Tibial nerve (tissue), 4 donors: Measurements from ENCODE around the gene RAD51D.

ENCODE experiments used
- EP300 ChIP-seq, 2 donors: sonication (generic); formaldehyde crosslinking; IDR thresholded peaks; one replicate each; pipeline ENCODE4 v1.6.1; 2017; ENCODE audit warnings: antibody characterized with exemption in 2 of 2, mild to moderate bottlenecking in 1 of 2
- TF ChIP-seq, protein P1 (sequence below), 5 experiments: fragments of 200-600 bp in 3 of 5; fragments of 450-650 bp in 2 of 5; sonication (generic) in 3 of 5; IDR thresholded peaks; one replicate each; pipeline ENCODE4 v1.5.1; 2016 to 2019; ENCODE audit warnings: antibody characterized with exemption in 5 of 5, mild to moderate bottlenecking in 3 of 5, moderate library complexity in 2 of 5

DNA sequence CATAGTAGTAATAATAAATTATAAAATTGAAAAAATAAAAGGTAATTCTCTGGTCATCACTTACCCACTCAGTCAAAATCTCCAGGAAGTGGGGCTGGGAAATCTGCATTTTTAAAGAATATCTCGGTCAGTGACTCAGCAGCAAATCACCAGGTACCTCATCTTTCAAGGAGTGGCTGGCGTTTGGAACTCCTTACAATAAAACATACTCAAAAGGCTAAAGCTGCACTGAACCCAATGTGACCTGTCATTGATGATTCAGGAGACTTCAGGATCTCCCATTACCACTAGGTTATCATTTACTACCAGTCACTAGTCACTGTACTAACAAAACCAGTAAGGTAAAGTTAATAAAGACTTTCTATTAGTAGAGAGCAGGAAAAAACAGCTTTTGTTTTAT is 34.7 kb downstream of the RAD51D start:
- TF ChIP-seq, protein P1, sequence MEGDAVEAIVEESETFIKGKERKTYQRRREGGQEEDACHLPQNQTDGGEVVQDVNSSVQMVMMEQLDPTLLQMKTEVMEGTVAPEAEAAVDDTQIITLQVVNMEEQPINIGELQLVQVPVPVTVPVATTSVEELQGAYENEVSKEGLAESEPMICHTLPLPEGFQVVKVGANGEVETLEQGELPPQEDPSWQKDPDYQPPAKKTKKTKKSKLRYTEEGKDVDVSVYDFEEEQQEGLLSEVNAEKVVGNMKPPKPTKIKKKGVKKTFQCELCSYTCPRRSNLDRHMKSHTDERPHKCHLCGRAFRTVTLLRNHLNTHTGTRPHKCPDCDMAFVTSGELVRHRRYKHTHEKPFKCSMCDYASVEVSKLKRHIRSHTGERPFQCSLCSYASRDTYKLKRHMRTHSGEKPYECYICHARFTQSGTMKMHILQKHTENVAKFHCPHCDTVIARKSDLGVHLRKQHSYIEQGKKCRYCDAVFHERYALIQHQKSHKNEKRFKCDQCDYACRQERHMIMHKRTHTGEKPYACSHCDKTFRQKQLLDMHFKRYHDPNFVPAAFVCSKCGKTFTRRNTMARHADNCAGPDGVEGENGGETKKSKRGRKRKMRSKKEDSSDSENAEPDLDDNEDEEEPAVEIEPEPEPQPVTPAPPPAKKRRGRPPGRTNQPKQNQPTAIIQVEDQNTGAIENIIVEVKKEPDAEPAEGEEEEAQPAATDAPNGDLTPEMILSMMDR (IDR thresholded peaks at IDR 0.05) = no peak
- TF ChIP-seq EP300 (IDR thresholded peaks at IDR 0.05) = no peak
